ENCODE results near the gene RGMA.

The RGMA gene
- total RNA-seq = 0 to 3.7 (median 0.07) reads per million in 9 experiments

GRCh38 chr15:93088981-93089726 is at the start of gene RGMA:
Gene RGMA, minus strand, starts transcription at chr15:93089211. Its CDS starts 279 bp downstream, at chr15:93088932.
- H3K4me3 Mint-ChIP-seq = peak within 1 kb of the TSS; percentile 79 to 87

DNA sequence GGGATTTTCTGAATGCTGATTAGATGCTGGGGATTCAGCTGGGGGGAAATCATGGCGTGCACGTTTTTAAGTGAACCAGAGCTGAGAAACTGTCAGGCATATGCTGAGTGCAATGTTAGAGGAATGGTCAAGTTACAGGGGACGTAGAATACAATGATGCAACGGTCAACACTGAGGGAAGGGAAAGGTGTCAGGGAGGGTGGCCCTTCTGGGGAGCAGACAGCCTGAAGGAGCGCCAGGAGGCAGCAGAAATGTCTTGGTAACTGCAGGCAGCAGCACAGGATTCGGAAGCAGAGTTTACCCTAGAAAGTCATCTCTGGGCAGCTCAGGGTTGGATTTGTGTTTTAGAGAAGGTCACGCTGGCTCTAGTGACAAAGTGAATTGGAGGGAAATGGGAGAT is 47.6 kb upstream of the RGMA start:
- H3K9me3 Mint-ChIP-seq = no peaks in the 10 kb centered on the region
- no peak for ATAC-seq (replicated peaks)
- H3K27me3 Mint-ChIP-seq = no peaks in the 10 kb centered on the region
- no peak overlapping the region for H3K27ac Mint-ChIP-seq
- peaks cover 20 to 24% of the 10 kb centered on the region in 2 donors for H3K4me1 Mint-ChIP-seq (ENCODE audit: low read depth in 2 of 2)
- DNase-seq = no peak
- no peaks in the 10 kb centered on the region for H3K36me3 Mint-ChIP-seq (ENCODE audit: insufficient read depth)
- H3K4me3 Mint-ChIP-seq = no peak overlapping the region

More at GRCh38 chr15:93088981-93089726, at the start of gene RGMA:
- ATAC-seq (replicated peaks) (peak; percentile 20), DNase-seq (no peak)
- Mint-ChIP-seq H3K9me3 (no peaks in the 10 kb centered on the region), H3K27me3 (peaks cover 64% of the 10 kb centered on the region in 2 donors), H3K36me3 (ENCODE audit: insufficient read depth) (peaks cover 7% of the 10 kb centered on the region), H3K4me1 (ENCODE audit: low read depth in 2 of 2) (peaks cover 6 to 13% of the 10 kb centered on the region in 2 donors), H3K27ac (peak within 1 kb of the TSS in 1 of 2 donors; percentile 65)

- Mint-ChIP-seq H3K27me3 (no peaks in the 10 kb centered on the region), H3K4me1 (ENCODE audit: low read depth in 2 of 2) (peaks cover 16 to 20% of the 10 kb centered on the region in 2 donors), H3K27ac (no peak overlapping the region), H3K4me3 (no peak overlapping the region), H3K36me3 (ENCODE audit: insufficient read depth) (no peaks in the 10 kb centered on the region), H3K9me3 (no peaks in the 10 kb centered on the region)
- DNase-seq = no peak
- ATAC-seq (replicated peaks) = no peak
Measured at GRCh38 chr15:93135997-93136397, 47.0 kb upstream of the RGMA start.

DNA sequence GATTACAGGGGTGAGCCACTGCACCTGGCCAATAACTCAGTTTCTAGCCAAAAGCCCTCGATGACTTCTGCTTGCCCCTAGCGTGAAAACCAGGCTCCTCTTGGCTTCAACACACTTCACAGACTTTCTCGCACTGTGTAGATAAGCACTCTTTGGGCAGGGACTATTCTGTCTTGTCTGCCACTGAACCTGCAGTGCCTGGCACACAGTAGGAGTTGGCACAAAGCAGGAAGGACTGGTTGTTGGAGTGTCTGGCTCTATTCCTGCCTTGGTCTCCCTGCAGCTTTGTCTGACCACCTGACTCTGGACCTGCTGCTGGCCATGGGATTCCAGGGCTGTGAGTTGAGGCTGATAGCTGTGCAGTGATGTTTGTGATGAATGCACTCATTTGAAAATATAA is 46.4 kb upstream of the RGMA start:
- Mint-ChIP-seq H3K36me3 (ENCODE audit: insufficient read depth) (no peaks in the 10 kb centered on the region), H3K9me3 (no peaks in the 10 kb centered on the region), H3K4me1 (ENCODE audit: low read depth in 2 of 2) (peaks cover 13 to 14% of the 10 kb centered on the region in 2 donors), H3K27ac (no peak overlapping the region), H3K27me3 (no peaks in the 10 kb centered on the region), H3K4me3 (no peak overlapping the region)
- ATAC-seq (replicated peaks) = no peak
- DNase-seq = no peak

GRCh38 chr15:93131485-93132095 is 42.6 kb upstream of the RGMA start:
- Mint-ChIP-seq H3K9me3 (no peaks in the 10 kb centered on the region), H3K36me3 (ENCODE audit: insufficient read depth) (no peaks in the 10 kb centered on the region), H3K4me3 (no peak overlapping the region), H3K27ac (no peak overlapping the region), H3K4me1 (ENCODE audit: low read depth in 2 of 2) (no peaks in the 10 kb centered on the region), H3K27me3 (no peaks in the 10 kb centered on the region)
- DNase-seq (no peak), ATAC-seq (replicated peaks) (no peak)

DNA sequence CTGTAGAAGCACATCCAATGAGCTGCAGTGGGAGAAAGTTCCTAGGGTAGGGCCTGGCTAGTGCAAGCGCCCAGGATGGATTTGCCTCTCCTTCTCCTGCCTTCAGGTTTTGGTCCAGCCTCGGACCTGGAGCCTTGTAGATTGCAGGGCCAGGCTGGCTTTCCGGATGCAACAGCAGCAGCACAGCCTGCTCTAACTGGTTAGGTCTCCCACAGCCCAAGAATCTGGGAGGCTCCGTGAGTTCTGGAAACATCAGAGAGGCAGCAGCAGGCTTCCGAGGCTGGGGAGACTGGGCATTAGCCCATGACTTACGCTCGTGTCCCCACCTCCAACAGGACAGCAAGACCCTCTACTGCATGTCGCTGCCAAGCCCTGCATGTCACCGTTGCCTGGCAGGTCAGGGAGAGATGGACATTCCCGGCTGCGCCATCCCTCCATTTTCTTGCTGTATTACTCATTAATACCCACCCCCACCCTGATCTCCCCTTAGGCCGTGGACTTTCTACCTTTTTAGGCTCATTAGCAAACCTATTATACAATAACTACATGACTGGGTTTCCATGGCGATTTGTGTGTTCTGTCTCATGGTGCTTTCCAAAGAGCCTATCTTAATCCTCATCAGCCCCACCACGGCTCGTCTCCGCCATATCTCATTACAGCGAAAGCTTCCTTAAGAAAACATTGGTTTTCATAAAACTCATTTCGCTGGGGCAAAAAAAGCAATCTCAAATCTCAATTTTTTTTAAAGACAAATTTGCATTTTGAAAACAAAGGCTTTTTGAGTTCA is 40.9 kb upstream of the RGMA start:
- ATAC-seq (replicated peaks) (no peak), DNase-seq (no peak)
- H3K27ac Mint-ChIP-seq = peak overlapping the region in 1 of 2 donors; percentile 55
- H3K36me3 Mint-ChIP-seq (ENCODE audit: insufficient read depth) = no peaks in the 10 kb centered on the region
- no peak overlapping the region for H3K4me3 Mint-ChIP-seq
- no peaks in the 10 kb centered on the region for H3K27me3 Mint-ChIP-seq
- no peaks in the 10 kb centered on the region for H3K9me3 Mint-ChIP-seq
- no peaks in the 10 kb centered on the region for H3K4me1 Mint-ChIP-seq (ENCODE audit: low read depth in 2 of 2)

GRCh38 chr15:93127286-93127685 is 38.3 kb upstream of the RGMA start:
- DNase-seq (no peak), ATAC-seq (replicated peaks) (no peak)
- Mint-ChIP-seq H3K36me3 (ENCODE audit: insufficient read depth) (no peaks in the 10 kb centered on the region), H3K4me3 (no peak overlapping the region), H3K27ac (no peak overlapping the region), H3K4me1 (ENCODE audit: low read depth in 2 of 2) (no peaks in the 10 kb centered on the region), H3K9me3 (no peaks in the 10 kb centered on the region), H3K27me3 (no peaks in the 10 kb centered on the region)

- H3K27ac Mint-ChIP-seq = no peak overlapping the region
- no peaks in the 10 kb centered on the region for H3K27me3 Mint-ChIP-seq
- no peaks in the 10 kb centered on the region for H3K9me3 Mint-ChIP-seq
- H3K4me1 Mint-ChIP-seq (ENCODE audit: low read depth in 2 of 2) = no peaks in the 10 kb centered on the region
- no peaks in the 10 kb centered on the region for H3K36me3 Mint-ChIP-seq (ENCODE audit: insufficient read depth)
- DNase-seq (no peak), ATAC-seq (replicated peaks) (no peak)
- H3K4me3 Mint-ChIP-seq = no peak overlapping the region
Measured at GRCh38 chr15:93126599-93126998, 37.6 kb upstream of the RGMA start.

DNA sequence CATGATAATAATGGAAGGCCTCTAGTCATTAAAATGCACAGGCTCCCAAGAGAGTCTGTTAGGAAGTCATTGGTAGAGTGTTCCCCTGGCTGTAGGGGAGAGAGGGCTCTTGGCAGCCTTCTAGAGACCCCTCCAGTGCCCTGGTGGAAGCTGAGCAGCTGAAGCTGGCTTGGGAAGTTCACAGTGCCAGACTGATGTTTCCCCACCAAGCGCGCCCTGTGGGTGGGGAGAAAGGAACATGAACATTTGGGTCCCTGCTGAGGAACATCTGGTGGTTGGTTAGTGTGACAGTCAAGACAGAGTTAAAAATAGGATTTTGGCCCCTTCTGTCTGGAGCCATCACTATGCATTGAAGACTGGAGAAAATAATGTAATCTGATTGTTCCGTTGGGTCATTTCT is 37.1 kb upstream of the RGMA start:
- Mint-ChIP-seq H3K36me3 (ENCODE audit: insufficient read depth) (no peaks in the 10 kb centered on the region), H3K4me3 (no peak overlapping the region), H3K27ac (no peak overlapping the region), H3K4me1 (ENCODE audit: low read depth in 2 of 2) (no peaks in the 10 kb centered on the region), H3K9me3 (no peaks in the 10 kb centered on the region), H3K27me3 (no peaks in the 10 kb centered on the region)
- ATAC-seq (replicated peaks) = no peak
- DNase-seq = no peak

DNA sequence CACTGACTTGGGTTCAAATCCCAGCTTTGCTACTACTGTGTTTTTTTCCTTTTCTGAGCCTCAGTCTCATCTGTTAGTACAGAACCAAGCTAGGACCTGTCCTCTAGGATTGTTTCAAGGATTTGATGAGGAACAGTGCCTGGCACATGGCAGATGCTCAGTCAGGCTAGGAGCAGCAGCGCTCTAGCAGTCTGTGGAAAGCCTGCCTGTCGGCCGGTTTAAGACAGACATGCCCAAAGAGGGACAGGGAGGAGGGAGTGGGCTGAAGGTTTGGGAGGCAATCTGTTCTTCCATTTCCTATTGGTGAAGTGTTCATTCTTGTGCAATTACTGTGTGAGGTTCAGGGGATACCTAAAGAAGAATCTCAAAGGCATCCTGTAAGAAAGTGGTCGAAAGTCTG is 35.1 kb upstream of the RGMA start:
- no peaks in the 10 kb centered on the region for H3K9me3 Mint-ChIP-seq
- H3K36me3 Mint-ChIP-seq (ENCODE audit: insufficient read depth) = peaks cover 3% of the 10 kb centered on the region
- no peak for ATAC-seq (replicated peaks)

DNA sequence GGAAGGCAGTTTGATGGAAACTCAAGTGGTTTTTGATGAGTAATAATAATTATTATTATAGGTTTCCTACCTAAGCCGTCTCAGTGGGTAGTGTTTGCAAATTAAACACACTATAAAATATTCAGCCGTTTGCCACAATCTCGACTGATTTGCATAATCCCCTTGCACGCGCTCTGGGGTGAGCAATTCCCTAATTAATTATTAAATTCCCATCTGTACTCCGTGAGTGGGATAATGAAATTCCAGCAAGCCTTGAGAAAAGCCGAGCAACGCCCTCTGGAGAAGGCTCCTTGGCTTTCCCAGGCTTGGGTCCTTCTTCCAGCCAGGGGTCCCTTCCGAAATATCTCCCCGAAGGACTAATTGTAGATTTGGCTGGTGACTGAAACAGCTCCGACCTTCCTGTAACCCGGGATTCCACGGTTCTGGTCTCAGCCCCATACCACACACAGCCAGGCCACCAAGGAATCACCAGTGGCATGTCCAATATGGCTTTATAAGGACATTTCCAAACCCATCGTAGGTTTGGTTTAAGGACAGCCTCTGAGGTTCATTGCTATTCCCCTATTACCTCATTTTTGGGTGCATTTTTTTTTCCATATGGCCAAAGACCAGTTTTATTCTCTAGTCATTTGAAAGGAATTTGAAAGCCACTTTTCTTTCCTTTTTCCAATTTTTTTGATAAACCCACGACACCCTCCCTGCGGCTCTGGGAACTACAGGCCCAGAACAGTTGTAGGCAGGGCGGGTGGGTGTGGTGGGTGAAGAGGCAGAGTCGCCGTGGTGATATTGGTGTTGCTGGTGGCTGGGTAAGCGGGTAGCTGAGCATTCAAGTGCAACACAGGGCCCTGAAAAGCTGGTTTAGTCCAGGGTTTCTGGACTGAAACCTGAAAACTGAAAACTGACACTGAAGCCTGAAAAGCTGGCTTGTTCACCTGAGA is 33.2 kb upstream of the RGMA start:
- Mint-ChIP-seq H3K9me3 (no peaks in the 10 kb centered on the region), H3K4me1 (ENCODE audit: low read depth in 2 of 2) (peaks cover 4 to 7% of the 10 kb centered on the region in 2 donors), H3K27me3 (peaks cover 19 to 25% of the 10 kb centered on the region in 2 donors), H3K27ac (no peak overlapping the region), H3K4me3 (no peak overlapping the region), H3K36me3 (ENCODE audit: insufficient read depth) (peaks cover 3% of the 10 kb centered on the region)
- DNase-seq (no peak), ATAC-seq (replicated peaks) (no peak)

More for the DNA sequence above, 35.1 kb upstream of the RGMA start:
- DNase-seq = no peak
- Mint-ChIP-seq H3K27me3 (peaks cover 5 to 6% of the 10 kb centered on the region in 2 donors), H3K27ac (peak overlapping the region in 1 of 2 donors; percentile 35), H3K4me3 (no peak overlapping the region), H3K4me1 (ENCODE audit: low read depth in 2 of 2) (peaks cover 2% of the 10 kb centered on the region in 2 donors)

DNA sequence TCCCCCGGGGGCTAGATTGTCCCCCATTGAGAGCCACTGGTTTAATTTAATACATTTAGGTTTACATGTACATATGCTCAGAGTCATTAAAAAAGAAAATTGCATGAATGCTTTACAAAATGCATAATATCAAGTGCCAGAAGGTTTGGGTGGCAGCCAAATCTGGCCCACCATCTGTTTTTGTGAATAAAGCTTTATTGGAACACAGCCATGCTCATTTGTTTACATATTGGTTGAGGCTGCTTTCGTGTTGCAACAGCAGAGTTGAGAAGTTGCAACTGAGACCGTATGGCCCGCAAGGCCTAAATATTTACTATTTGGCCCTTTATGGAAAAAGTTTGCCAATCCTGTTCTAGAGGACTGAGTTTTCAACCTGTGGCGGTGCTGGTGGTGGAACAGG is 32.1 kb upstream of the RGMA start:
- Mint-ChIP-seq H3K27me3 (peaks cover 27 to 36% of the 10 kb centered on the region in 2 donors), H3K27ac (no peak overlapping the region), H3K36me3 (ENCODE audit: insufficient read depth) (peaks cover 3% of the 10 kb centered on the region), H3K4me1 (ENCODE audit: low read depth in 2 of 2) (peaks cover 4 to 7% of the 10 kb centered on the region in 2 donors), H3K4me3 (no peak overlapping the region), H3K9me3 (no peaks in the 10 kb centered on the region)
- DNase-seq (no peak), ATAC-seq (replicated peaks) (no peak)

DNA sequence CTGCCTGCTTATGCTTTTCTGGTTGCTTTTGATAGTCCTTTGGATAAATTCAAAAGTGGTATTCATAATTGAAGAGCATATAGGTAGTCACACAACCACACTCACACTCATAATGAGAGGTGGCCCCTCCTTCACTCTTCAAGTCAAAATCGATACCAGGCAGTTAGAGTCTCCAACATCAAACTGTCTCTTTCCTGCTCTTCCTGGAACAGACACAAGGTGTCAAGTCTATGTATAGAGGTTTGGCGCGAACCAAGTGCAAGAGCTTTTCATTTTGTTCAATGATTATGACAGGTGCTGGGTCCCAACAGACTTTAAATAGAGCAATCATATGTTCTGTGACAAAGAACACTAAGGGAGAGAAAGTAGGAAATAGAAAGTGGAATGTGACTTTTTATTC is 29.9 kb upstream of the RGMA start:
- Mint-ChIP-seq H3K4me1 (ENCODE audit: low read depth in 2 of 2) (peaks cover 4 to 7% of the 10 kb centered on the region in 2 donors), H3K4me3 (no peak overlapping the region), H3K36me3 (ENCODE audit: insufficient read depth) (peaks cover 3% of the 10 kb centered on the region), H3K9me3 (no peaks in the 10 kb centered on the region), H3K27ac (peak overlapping the region in 1 of 2 donors; percentile 32), H3K27me3 (peaks cover 37 to 48% of the 10 kb centered on the region in 2 donors)
- DNase-seq = no peak
- ATAC-seq (replicated peaks) = no peak
